A673 (cell line): ENCODE results near the gene GAST. TPM values are rescaled to one million over a fixed set of nuclear protein-coding genes. Genes with fewer than 3 reads are reported as not detected.
"Not testable (repeated sequence)": the region's sequence is repeated elsewhere in the genome, so short reads cannot be mapped to it uniquely, and the experiment has no call there.

Source experiments
- BruUV-seq: library from RNA; stranded (reverse); fragments of 400-500 nt; replicated peaks from 2 replicates; lab custom pipeline; 2021; lab: Mats Ljungman, UMichigan
- CTCF ChIA-PET: fragments of 300-600 bp; sonication (Branson Sonifier 250); formaldehyde crosslinking; loops from one replicate; lab custom pipeline; 2022; ENCODE audit warnings: antibody characterized with exemption; lab: Charles Lee
- POLR2A ChIA-PET: fragments of 300-600 bp; sonication (Branson Sonifier 250); formaldehyde crosslinking; loops from one replicate; lab custom pipeline; 2022; ENCODE audit warnings: antibody characterized with exemption; ENCODE audit not compliant: low non-redundant PET; lab: Charles Lee
- DNase-seq: peaks from one replicate; pipeline ENCODE4 v3.0.0-alpha.2; 2015; ENCODE audit warnings: low spot score
- H3K27ac ChIP-seq: fragments of 200-600 bp; sonication (generic); 2 replicates; pipeline ENCODE4 v1.5.1; 2016; ENCODE audit warnings: mixed run types, low read depth, mild to moderate bottlenecking, mixed read lengths, antibody characterized with exemption, low read length; ENCODE audit not compliant: poor library complexity, severe bottlenecking
- H3K27me3 ChIP-seq: fragments of 200-600 bp; sonication (generic); replicated peaks from 2 replicates; pipeline ENCODE4 v1.6.1; 2017; ENCODE audit warnings: mixed run types, low read depth, mild to moderate bottlenecking, mixed read lengths, antibody characterized with exemption, low read length; ENCODE audit not compliant: insufficient read depth, poor library complexity
- H3K36me3 ChIP-seq: fragments of 200-600 bp; sonication (generic); 2 replicates; pipeline ENCODE4 v1.6.1; 2016; ENCODE audit warnings: mixed run types, mild to moderate bottlenecking, mixed read lengths, antibody characterized with exemption, low read length; ENCODE audit not compliant: insufficient read depth, poor library complexity, severe bottlenecking
- H3K4me1 ChIP-seq: fragments of 200-600 bp; sonication (generic); 2 replicates; pipeline ENCODE4 v1.6.1; 2017; ENCODE audit warnings: mixed run types, mild to moderate bottlenecking, mixed read lengths, antibody characterized with exemption, low read length; ENCODE audit not compliant: insufficient read depth, poor library complexity, severe bottlenecking
- H3K4me3 ChIP-seq: fragments of 200-600 bp; sonication (generic); 2 replicates; pipeline ENCODE4 v1.5.1; 2016; ENCODE audit warnings: low read depth, mixed run types, mild to moderate bottlenecking, mixed read lengths, low read length; ENCODE audit not compliant: poor library complexity, severe bottlenecking
- H3K9me3 ChIP-seq: fragments of 200-600 bp; sonication (generic); 2 replicates; pipeline ENCODE4 v1.6.1; 2016; ENCODE audit warnings: mixed run types, low read depth, mild to moderate bottlenecking, mixed read lengths, antibody characterized with exemption, low read length; ENCODE audit not compliant: poor library complexity, severe bottlenecking
- CTCF ChIP-seq: fragments of 300-800, 200-600 bp; sonication (generic); conservative IDR thresholded peaks from 2 replicates; pipeline ENCODE4 v1.5.1; 2017; ENCODE audit warnings: low read depth, mild to moderate bottlenecking, antibody characterized with exemption, low read length, moderate library complexity, mixed read lengths
- EZH2 ChIP-seq: fragments of 200-600 bp; sonication (generic); IDR thresholded peaks from 2 replicates; pipeline ENCODE4 v1.6.1; 2017; ENCODE audit warnings: borderline replicate concordance, low read depth, mild to moderate bottlenecking, mixed read lengths, antibody characterized with exemption, low read length; ENCODE audit not compliant: poor library complexity, severe bottlenecking
- intact Hi-C: fragments of 100-400 bp; cut with micrococcal nuclease; formaldehyde crosslinking; loops from one replicate; pipeline ENCODE4 v1.10.0; 2022; ENCODE audit not compliant: unreplicated experiment
- total RNA-seq: library from RNA; stranded (reverse); gene quantifications from 2 replicates; pipeline ENCODE4 v1.2.3, GENCODE V29; 2021

GAST gene
- total RNA-seq, 1 experiment from 2014 or later = not detected

GRCh38 chr17:41682631-41683030 lies 29.5 kb upstream of the GAST start:
- TF ChIP-seq EZH2 = no peak
- TF ChIP-seq CTCF = no peak
- Histone ChIP-seq H3K36me3 (no peaks in the 10 kb centered on the region), H3K27me3 (no peaks in the 10 kb centered on the region), H3K4me3 (no peak overlapping the region), H3K4me1 (no peaks in the 10 kb centered on the region), H3K9me3 (no peaks in the 10 kb centered on the region), H3K27ac (no peak overlapping the region)
- intact Hi-C loops = no loop called here
- no peak for DNase-seq
- BruUV-seq = no TSS peak
- POLR2A ChIA-PET = no interaction called here
- CTCF ChIA-PET = no interaction called here

- BruUV-seq = no TSS peak
- no peaks in the 10 kb centered on the region for H3K9me3 ChIP-seq
- TF ChIP-seq EZH2 (no peak), CTCF (no peak)
- no peaks in the 10 kb centered on the region for H3K27me3 ChIP-seq
- CTCF ChIA-PET = no interaction called here
- H3K4me1 ChIP-seq = no peaks in the 10 kb centered on the region
- DNase-seq = no peak
- intact Hi-C loops = no loop called here
- no peak overlapping the region for H3K27ac ChIP-seq
- no peak overlapping the region for H3K4me3 ChIP-seq
- no peaks in the 10 kb centered on the region for H3K36me3 ChIP-seq
- POLR2A ChIA-PET = no interaction called here
Measured at GRCh38 chr17:41683441-41684007, 28.6 kb upstream of the GAST start.

GRCh38 chr17:41684035-41684434 lies 28.1 kb upstream of the GAST start:
- CTCF ChIA-PET = no interaction called here
- TF ChIP-seq CTCF = no peak
- no peak for TF ChIP-seq EZH2
- no peaks in the 10 kb centered on the region for H3K36me3 ChIP-seq
- no peaks in the 10 kb centered on the region for H3K4me1 ChIP-seq
- intact Hi-C loops = no loop called here
- no peaks in the 10 kb centered on the region for H3K9me3 ChIP-seq
- POLR2A ChIA-PET = interaction anchor here (0.7 kb wide), 1 partner anchor 172 kb away, joined by 3 read pairs; no protein-coding TSS in a partner anchor
- H3K27ac ChIP-seq = no peak overlapping the region
- no peak for DNase-seq
- H3K27me3 ChIP-seq = no peaks in the 10 kb centered on the region
- BruUV-seq = no TSS peak
- no peak overlapping the region for H3K4me3 ChIP-seq

GRCh38 chr17:41685753-41686152 lies 26.4 kb upstream of the GAST start:
- H3K27ac ChIP-seq, H3K27me3 ChIP-seq, H3K9me3 ChIP-seq, POLR2A ChIA-PET, intact Hi-C loops, CTCF ChIA-PET, H3K4me1 ChIP-seq, DNase-seq, BruUV-seq, H3K4me3 ChIP-seq: not testable (repeated sequence)
- H3K36me3 ChIP-seq = peaks cover 14% of the 10 kb centered on the region
